GM19468 (cell line): ENCODE measurements around the gene RGSL1.

Source experiments
- ATAC-seq: cut with Tn5 transposase; IDR thresholded peaks from one replicate; pipeline ENCODE4 v1.9.1; 2021; ENCODE audit warnings: mild to moderate bottlenecking, moderate library complexity, moderate number of reproducible peaks; ENCODE audit not compliant: unreplicated experiment; ENCODE audit errors: extremely low read depth

Gene RGSL1

DNA sequence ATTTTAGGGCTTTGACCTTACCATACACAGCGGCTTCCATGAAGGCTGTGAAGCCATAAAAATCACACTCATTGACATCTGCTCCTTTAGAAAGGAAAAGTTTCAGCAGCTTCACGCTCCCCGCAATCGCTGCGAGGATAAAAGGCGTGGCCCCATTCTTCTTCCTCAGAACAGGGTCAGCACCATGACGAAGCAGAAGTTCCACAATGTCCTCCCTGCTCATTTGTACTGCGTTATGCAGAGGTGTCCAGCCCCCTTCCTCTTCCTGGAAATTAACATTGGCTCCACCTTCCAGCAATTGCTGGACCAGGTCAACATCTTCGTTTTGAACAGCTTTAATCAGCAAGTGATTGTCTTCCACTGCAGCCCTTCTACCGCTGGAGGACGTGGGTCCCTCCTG is 136.4 kb downstream of the RGSL1 start:
- ATAC-seq, result no peak

DNA sequence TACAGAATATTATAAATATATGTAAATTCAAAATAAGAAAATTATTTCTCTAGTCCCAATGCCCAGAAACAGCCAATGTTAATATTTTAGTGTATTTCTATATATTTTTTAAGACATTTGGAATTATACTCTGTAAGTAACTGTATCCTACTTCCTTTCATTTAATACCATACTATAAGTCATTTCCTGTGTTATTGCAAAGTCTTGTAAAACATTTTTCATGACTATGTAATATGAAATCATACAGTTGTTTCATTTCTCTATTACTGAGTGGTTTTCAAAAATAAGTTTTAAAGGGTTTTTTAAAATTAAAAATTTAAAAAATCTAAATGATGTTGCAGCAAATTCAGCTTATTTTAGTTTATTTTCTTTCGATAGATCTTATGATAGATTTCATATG is 137.1 kb downstream of the RGSL1 start:
- ATAC-seq, result no peak

DNA sequence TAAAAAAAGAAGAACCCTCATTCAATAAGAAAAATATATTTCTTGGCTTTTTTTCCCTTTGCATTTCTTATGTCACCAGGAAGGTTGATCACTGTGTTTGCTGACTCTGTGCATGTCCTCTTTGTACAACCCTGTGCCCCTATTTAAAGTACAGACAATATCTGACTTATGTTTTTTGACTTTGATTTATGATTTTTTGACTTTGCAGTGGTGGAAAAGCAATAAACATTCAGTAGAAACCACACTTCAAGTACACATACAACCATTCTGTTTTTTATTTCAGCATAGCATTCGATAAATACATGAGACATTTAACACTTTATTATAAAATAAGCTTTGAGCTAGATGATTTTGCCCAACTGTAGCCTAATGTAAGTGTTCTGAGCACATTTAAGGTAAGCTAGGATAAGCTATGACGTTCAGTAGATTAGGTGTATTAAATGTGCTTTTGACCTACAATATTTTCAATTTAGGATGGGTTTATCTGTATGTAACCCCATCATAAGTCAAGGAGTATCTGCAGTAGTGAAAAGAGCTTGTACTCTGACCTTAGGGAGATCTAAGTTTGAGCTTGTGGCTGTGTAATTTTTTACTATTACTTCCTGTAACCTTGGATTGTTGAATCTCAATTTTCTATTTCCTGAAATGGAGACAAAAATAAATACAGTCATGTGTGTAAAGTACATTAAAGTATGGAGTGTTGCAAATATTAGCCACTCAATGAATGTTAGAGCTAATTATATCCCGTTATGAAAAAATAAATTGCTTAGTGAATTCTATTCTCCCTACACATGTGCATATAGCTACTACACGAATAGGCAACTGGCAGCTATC is 137.9 kb downstream of the RGSL1 start:
- ATAC-seq, result no peak

DNA sequence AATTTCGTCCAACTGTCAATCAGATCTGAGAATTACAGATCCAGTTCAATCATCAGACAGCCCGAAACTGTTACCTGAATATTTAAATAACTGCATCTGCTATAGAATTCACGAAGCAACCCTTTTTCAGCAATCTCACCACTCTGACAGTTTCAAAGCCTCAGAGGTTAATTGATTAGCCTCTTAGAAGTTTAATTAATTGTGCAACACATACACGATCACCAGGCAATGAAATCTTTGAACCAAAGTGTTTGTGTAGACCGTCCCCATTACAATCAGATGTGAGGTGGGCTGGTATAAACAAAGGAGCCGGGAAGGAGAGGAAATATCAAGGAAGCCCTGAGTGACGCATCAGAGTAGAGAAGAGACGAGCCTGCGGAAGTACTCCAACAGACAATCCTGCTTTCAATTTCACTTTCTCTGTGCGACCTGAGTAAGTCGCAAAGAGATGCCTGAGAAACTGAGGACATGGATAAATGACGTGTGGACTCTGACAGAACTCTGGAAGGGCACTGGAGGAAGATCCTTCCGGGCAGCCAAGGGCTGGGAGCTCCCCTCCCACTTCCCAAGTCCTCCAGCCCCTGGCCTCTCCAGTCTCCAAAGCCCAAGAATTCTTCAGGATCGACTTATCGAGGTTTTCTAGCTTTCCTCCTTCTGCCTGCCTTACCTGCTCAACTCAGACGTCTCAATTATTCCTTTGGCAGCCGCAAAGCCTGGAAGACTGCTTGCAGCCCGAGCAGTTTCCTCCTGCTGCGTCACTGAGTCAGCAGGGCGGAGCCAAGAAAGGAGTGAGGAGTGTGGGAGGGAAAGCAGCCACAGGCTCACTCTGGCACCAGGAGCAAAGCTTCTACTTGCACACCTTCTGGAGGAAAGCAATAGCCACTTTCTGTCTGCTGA is 138.8 kb downstream of the RGSL1 start, which contains the start of gene RNASEL:
RNASEL (minus strand) TSS at position 757 of the 897 bp plus-strand sequence. CDS start 2,450 bp downstream, outside the sequence.
- ATAC-seq, result peak; percentile 35

DNA sequence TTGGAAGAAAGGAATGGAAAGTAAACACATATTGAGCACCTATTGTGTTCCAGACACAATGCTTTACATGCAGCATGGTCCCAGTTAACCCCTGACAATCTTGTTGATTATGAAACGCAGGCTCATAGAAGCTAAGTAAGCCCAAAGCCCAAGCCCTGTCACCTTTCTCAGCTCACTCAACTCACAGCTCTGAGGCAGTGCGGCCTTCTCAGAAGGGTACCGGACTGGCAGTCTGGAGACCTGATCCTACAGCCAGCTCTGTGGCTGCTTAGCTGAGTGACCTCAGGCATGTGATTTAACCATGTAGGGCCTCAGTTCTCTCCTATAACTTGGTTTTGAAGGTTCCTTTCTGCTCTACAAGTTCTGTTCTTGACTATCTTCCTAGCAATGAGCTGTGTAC is 139.6 kb downstream of the RGSL1 start:
- ATAC-seq, result no peak

DNA sequence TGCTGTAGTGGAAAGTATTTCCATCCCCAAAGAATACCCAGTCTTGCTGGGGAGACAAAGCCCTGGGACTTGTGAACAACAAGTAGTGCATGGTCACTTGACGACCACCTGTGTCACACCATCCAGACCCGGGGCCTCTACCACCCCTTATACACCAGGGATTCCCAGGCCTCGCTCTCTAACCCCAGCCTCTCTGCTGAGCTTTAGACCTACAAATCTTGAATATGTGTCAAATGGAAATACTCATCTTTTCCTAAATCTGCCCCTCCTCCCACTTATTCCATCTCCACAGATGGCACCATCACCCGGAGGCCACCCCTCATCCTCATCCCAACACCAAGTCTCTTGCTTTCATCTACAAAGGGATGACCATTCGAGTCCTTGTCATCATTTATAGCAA is 140.0 kb downstream of the RGSL1 start:
- ATAC-seq, result no peak

DNA sequence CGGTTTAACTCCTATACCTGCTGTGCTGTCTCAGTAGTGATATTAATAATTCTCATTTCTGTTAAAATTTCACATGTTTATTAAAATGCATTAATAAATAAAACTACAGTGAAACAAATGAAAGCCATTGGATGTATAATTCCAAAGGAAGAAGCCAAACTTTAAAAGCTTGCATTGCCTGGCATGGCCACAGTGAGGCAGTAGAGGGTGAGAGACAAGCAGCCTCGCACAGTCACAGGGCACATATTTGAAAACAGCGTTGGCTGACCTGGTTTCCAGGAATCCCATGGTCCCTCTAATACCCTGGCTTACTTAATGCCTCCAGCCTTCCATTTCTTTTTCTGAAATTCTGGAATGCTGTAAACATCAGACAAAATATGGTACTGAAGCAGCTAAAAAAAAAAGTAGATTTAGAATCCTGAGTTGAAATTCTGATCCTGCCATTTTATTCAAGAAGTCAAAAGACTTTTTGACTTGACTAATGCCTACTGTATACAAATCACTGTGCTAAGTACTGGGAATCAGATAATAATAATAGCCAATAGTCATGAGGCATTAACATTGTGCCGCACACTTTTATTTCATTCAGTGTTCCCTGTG is 145.8 kb downstream of the RGSL1 start:
- ATAC-seq, result no peak

DNA sequence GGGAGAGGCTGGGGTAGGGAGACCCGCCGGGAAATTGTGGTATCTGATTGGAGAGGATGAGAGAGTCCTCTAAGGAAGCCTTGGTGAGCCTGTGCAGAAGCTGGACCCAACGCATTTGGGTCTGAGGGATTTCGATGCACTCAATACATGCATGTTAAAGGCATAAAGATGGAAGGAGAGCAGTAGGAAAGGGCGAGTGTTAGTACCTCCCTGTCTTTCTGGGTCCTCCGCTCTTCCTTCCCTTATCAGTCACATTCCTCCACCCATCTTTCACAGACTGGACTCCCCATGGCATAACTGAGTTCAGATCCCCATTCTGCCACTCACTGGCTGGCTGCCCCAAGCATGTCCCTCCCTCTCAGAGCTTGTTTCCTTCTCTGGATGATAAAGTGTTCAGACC is 147.0 kb downstream of the RGSL1 start:
- no peak for ATAC-seq

DNA sequence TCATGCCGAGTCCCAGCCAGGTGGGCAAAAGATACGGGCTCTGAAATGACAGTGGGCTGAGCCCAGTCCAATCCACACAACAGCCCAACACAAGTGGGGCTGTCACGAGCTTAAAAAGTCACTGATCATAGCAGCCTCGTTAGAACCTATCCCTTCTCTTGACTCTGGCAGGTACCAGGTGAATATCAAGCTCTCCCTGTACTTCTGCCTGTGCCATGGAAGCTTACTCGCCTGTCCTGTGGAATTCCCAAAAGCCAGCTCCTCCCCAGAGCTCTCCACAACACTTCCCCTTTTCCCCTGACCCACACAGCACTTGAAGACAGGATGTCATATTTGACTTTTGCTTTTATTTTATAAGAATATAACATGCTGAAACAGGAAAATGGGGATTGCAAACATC is 148.3 kb downstream of the RGSL1 start:
- ATAC-seq, result no peak

DNA sequence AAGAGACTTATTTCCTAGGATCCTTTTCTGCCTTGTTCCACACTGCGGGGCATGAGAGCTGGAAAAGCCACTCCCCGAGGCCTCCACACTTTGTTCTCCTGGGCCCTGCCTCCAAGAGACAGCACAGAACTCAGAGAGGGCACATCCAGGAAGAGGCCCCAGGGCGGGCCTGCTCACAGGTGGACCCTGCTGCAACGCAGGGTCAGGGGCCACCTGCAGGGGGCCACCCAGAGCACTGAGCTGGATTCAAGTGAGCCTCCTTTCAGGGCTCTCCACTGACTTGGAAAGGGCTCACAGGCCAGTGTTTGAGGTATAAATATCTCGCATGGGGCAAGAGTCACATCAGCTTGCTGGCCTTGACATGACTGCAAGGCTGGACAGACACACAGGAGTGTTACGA is 149.4 kb downstream of the RGSL1 start:
- ATAC-seq, result no peak

DNA sequence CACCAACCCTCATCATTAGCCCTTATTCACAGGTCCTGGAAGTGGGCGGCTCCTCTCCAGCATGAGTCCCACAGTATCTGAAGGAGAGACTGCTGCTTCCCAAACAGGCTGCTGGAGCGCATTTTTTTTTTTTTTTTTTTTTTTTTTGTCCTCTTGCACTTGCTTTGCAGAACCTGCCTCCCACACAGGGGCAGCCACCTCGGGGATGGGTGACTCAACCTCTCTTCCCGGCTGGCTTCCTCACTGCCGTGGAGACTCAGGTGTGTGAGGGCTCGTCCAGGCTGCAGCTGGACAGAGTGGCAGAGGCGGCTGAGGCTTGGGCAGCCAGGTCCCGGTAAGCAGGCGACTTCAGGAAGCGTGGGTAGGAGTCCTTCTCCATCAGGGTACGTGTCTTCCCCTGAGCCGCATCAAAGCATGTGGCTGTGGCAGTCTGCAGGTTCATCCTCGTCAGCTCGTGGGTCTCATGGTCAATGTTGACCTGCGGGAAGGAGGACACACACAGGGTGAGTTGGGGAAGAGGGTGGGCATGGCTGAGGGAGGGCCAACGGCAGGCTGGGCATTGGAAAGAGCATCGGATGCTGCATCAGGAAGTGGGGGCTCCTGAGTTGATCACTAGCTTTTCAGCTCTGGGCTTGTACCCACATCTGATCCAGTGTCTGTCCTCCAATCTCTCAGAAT is 150.2 kb downstream of the RGSL1 start:
- no peak for ATAC-seq

DNA sequence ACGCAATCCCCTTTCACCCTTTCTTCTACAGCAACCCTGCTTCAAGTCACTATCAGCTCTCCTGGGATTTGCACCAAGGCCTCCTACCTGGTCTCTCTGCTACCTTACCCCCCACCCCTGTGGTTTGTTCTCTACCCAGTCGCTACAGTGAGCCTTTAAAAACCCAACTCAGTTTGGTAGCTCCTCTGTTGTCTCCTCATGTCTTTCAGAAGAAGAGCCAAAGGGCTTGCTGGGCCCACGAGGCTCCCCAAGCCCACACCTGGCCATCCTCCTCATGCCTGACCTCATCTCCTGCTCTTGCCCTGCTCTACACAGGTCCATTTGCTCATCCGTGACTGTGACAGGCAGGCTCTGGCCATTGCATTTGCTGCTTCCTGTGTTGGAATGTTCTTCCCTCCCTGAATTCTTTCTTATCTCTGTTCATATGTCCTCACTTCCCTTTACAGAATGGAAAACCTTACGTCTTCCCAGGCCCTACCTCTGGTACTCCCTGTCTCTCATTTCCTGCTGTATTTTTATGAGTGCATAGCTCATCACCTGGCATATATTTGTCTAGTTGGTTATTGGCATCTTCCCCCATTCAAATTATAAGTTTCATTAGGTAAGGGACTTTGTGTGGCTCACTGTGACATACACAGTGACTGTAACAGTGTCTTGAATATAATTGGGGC is 150.9 kb downstream of the RGSL1 start:
- no peak for ATAC-seq

DNA sequence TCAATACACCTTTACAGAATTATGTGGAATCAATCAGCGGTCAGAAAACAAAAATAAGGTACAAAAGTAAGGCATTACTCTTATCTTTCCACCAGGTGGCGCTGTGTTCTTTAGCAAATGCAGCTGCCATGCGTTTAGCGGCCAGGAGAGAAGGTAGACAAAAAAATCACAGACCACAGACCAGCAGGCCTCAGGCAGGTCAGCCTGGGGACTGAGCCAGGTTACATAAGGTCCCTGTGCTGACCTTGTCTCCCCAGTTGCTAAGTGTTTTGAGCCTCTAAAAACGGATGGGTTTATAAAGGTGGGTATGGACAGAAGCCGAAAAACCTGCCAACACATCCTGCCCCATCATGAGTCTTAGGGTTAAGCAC is 151.5 kb downstream of the RGSL1 start:
- no peak for ATAC-seq

DNA sequence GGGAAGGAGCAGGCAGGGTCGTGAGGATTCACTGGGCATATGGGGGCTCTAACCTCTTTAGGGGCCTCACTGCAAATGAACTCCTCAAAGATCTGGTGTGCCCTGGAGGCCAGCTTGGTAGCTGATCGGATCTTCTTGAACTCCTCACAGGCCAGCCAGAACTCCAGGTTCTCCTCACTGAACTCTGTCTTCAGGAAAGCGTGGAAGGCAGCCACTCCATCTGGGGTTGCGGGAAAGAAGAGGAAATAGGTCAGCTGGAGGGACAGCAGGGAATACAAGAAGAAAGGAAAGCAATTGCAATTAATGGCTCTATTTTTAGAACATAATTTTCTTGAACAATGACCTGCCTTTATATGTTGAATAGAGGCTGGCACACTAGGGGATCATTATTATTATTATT is 152.0 kb downstream of the RGSL1 start:
- no peak for ATAC-seq

DNA sequence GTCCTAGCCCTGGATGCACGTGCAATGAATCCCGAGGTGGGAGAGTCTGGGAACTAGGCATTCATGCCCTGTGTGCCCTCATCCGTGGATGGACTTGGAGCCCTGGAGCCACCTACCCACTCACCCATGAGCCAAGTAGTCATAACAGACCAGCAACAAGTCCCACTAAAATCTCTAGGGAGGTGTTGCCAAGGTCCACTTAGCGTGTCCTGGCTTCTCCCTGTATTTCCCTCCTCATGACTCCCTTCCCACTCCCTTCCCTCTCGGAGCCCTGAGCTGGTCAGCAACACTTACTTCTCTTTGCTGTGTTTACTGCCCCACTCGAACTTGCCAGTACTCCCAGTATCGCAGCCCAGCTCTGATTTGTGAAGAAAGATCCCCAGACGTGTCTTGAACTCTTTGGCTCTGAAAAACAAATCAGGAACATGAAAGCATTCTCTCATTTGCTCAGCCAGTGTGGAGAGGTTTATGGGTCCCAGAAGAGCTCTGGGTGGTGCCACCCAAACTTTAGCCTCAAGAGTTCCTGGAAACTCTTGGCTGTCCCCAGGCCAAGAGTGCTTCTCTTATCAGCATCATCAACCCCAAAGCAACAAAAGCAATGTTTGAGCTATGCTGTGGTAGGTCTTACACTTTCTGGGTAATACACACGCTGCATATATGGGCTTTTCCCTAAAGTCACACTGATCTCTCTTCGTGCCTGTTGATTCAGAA is 153.1 kb downstream of the RGSL1 start:
- no peak for ATAC-seq

DNA sequence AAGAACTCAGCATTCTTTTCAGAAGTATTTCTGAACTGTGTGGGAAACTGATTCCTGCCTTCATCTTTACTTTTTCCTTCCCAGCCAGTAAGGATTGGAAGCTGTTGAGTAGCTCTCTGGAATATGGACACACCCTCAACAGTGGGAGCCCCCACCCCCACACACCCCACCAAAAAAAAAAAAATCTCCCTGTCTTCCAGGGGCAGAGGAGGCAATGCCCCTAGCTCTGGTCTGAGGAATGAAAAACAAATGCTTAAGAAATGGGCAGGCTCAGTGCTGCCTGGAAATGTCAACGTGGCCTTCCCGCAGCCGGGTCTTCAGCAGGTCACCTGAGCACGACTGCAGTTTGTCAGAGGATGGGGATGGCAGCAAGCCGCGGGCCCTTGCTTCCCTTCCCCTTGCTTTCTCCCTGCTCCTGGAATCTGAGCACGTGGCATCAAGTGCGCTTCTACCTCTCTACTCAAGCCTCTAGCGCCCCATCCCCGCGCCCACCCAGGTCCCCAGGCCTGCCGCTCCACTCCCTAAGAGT is 153.8 kb downstream of the RGSL1 start:
- ATAC-seq, result peak; percentile 2

DNA sequence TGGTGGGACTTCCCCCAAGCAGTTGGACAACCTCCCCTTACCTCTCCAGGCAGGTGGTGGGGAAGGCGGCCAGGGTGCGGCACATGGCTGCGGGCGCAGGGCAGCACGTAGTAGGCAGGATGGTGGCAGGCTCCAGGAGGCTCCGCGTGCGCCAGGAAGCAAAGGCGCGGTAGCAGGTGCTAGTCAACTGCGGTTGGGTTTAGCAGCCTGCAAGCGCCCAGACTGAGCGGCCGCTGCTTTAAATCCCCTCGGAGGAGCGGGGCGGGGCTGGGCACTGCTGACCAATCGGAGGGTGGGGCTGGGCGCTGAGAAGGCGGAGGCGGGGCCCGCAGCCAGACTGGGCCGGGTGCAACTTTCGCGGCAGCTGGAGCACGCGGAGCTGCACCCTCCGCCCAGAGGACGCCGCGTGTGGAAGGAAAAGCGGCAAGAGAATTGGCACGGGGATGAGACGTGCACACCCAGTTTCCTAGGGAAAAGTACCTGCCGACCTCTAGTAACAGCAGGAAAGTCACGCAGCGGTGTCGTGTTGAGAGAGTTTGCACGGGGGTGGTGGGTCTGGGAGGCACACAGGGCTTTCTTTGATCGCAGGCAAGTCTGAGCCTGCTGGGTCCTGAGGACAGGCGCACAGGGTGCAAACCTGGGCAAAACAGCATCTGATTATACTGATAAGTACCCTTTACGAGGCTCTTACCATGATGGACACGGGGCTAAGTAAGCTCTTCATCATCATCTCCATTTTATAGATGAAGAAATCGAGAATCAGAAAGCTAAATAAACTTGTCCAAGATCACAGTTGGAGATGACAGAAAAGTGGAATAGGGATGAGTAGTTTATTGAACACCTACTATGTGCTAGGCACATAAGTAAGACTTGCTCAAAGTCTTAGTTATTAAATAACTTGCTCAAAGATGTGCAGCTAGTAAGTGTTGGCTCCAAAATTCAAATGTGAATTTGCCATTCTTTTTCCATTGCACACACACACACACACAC is 154.5 kb downstream of the RGSL1 start, which contains the start of gene RGS16:
RGS16 (minus strand) TSS at position 215 of the 990 bp plus-strand sequence; CDS start at position 85, 130 bp downstream.
- peak; percentile 74 for ATAC-seq

DNA sequence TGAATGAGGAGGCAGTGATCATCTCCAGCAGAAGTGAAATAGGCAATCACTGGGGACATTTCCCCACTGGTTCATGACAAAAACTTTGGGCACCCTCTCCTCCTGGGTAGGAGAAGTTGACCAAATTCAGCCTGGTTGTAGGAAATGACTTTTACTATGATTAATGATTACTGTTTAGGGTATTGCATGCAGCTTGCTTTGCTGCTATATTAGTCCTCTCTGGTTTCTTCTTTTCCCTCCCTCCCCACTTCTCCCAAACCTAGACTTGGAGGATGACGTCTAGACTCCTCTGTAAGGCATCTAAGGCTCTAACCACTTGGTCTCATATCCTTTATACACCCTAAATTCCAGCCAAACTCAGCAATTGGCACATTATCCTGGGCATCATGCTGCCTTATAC is 157.6 kb downstream of the RGSL1 start:
- ATAC-seq, result no peak
